HAP-1 (cell line): ENCODE measurements around the gene F8A2.

ENCODE experiments used
- DNase-seq, 2 experiments: peaks; one replicate each; pipeline ENCODE4 v3.0.0-alpha.2; 2016 to 2020; ENCODE audit warnings: low spot score in 2 of 2
- H3K27me3 ChIP-seq: fragments of 250-450 bp; sonication (Bioruptor Pico); 2 replicates; pipeline ENCODE4 v1.5.1; 2020; ENCODE audit warnings: low read depth, mild to moderate bottlenecking, moderate library complexity
- H3K36me3 ChIP-seq: fragments of 250-450 bp; sonication (Bioruptor Pico); replicated peaks from 2 replicates; pipeline ENCODE4 v1.5.1; 2020; ENCODE audit warnings: mild to moderate bottlenecking
- H3K4me1 ChIP-seq: fragments of 250-450 bp; sonication (Bioruptor Pico); 2 replicates; pipeline ENCODE4 v1.5.1; 2020; ENCODE audit warnings: mild to moderate bottlenecking
- H3K4me3 ChIP-seq: fragments of 250-450 bp; sonication (Bioruptor Pico); 2 replicates; pipeline ENCODE4 v1.5.1; 2020; ENCODE audit warnings: mild to moderate bottlenecking, moderate library complexity
- H3K9me3 ChIP-seq: fragments of 250-450 bp; sonication (Bioruptor Pico); 2 replicates; pipeline ENCODE4 v1.5.1; 2020; ENCODE audit warnings: mild to moderate bottlenecking, moderate library complexity
- in situ Hi-C: fragments of 300-500 bp; cut with MboI; formaldehyde crosslinking; loops from 3 replicates; pipeline ENCODE4 v1.14.3; 2020; ENCODE audit warnings: low sequenced_read_pairs, inconsistent platforms, mixed read lengths

The F8A2 gene

GRCh38 chrX:155417769-155418168 lies 35.9 kb downstream of the F8A2 start:
- no peaks in the 10 kb centered on the region for H3K36me3 ChIP-seq
- in situ Hi-C loops: loop anchor here (25.0 kb wide), 1 partner anchor 120 kb away; no protein-coding TSS in a partner anchor
- no peaks in the 10 kb centered on the region for H3K4me1 ChIP-seq
- H3K4me3 ChIP-seq: no peak overlapping the region
- H3K9me3 ChIP-seq: no peaks in the 10 kb centered on the region
- no peaks in the 10 kb centered on the region for H3K27me3 ChIP-seq
- no peak for DNase-seq
